H1 (cell line): ENCODE results near the gene FYTTD1. TPM values are rescaled to one million over a fixed set of nuclear protein-coding genes. Genes with fewer than 3 reads are reported as not detected.

Experiments used
- CTCF ChIA-PET: fragments of 300-600 bp; sonication (Branson Sonifier 250); formaldehyde crosslinking; loops from one replicate; lab custom pipeline; 2021; ENCODE audit not compliant: partially characterized antibody; lab: Charles Lee
- POLR2A ChIA-PET: fragments of 300-600 bp; sonication (Branson Sonifier 250); formaldehyde crosslinking; loops from one replicate; lab custom pipeline; 2021; ENCODE audit warnings: inconsistent platforms; ENCODE audit not compliant: partially characterized antibody; lab: Charles Lee
- DNase-seq, 2 experiments: peaks; one replicate each; pipeline versions ENCODE4 v3.0.0 to v3.0.0-alpha.2; 2010 to 2022; ENCODE audit warnings: low spot score in 2 of 2, low read depth in 1 of 2, mixed read lengths in 1 of 2
- FAIRE-seq: peaks from 2 replicates; lab custom pipeline; 2011; peaks lifted over from hg19 to GRCh38; lab: Jason Lieb, UNC
- H2AFZ ChIP-seq: 2 replicates; pipeline ENCODE4 v1.8.1; 2012; ENCODE audit warnings: low read length, inconsistent platforms
- H2AK5ac ChIP-seq: 2 replicates; pipeline ENCODE4 v1.6.1; 2013; ENCODE audit warnings: low read depth, low read length
- H2BK120ac ChIP-seq: replicated peaks from 2 replicates; pipeline ENCODE3; 2013; ENCODE audit warnings: low read depth, low read length, inconsistent platforms
- H2BK12ac ChIP-seq: 2 replicates; pipeline ENCODE4 v1.6.1; 2013; ENCODE audit warnings: low read depth, low read length
- H2BK15ac ChIP-seq: 2 replicates; pipeline ENCODE4 v1.6.1; 2013; ENCODE audit warnings: low read length
- H2BK20ac ChIP-seq: 2 replicates; pipeline ENCODE4 v1.6.1; 2013; ENCODE audit warnings: low read length
- H2BK5ac ChIP-seq: 2 replicates; pipeline ENCODE4 v1.6.1; 2013; ENCODE audit warnings: low read depth, low read length
- H3K14ac ChIP-seq: 2 replicates; pipeline ENCODE4 v1.6.1; 2013; ENCODE audit warnings: inconsistent platforms; ENCODE audit not compliant: insufficient read length
- H3K18ac ChIP-seq: 2 replicates; pipeline ENCODE4 v1.6.1; 2013; ENCODE audit warnings: low read length; ENCODE audit errors: extremely low read depth
- H3K23ac ChIP-seq: 2 replicates; pipeline ENCODE4 v1.6.1; 2013; ENCODE audit warnings: inconsistent platforms; ENCODE audit not compliant: insufficient read length
- H3K23me2 ChIP-seq: 2 replicates; pipeline ENCODE4 v1.6.1; 2013; ENCODE audit warnings: low read depth, low read length
- H3K27ac ChIP-seq: 2 replicates; pipeline ENCODE4 v1.6.1; 2011; ENCODE audit warnings: low read depth, low read length, inconsistent platforms
- H3K27me3 ChIP-seq, 4 experiments: replicated peaks in 1 of 4; 1 replicate in 1 of 4; 2 replicates in 3 of 4; pipeline versions ENCODE4 v1.6.1 to v1.8.1; 2011 to 2013; ENCODE audit warnings: low read length in 3 of 4, mild to moderate bottlenecking in 3 of 4, inconsistent platforms in 2 of 4, mixed read lengths in 2 of 4, moderate library complexity in 1 of 4; ENCODE audit not compliant: control insufficient read depth in 3 of 4, insufficient read depth in 3 of 4; ENCODE audit errors: extremely low read depth in 1 of 4
- H3K36me3 ChIP-seq, 4 experiments: 2 replicates each; pipeline versions ENCODE4 v1.6.1 to v1.8.1; 2011 to 2013; ENCODE audit warnings: mild to moderate bottlenecking in 4 of 4, low read length in 3 of 4, moderate library complexity in 2 of 4, control low read depth in 1 of 4, inconsistent platforms in 1 of 4; ENCODE audit not compliant: insufficient read depth in 4 of 4, control insufficient read depth in 2 of 4
- H3K4ac ChIP-seq: replicated peaks from 2 replicates; pipeline ENCODE3; 2013; ENCODE audit warnings: low read length, low read depth, mixed read lengths, inconsistent platforms; ENCODE audit not compliant: insufficient read length
- H3K4me1 ChIP-seq, 4 experiments: replicated peaks in 1 of 4; 1 replicate in 1 of 4; 2 replicates in 3 of 4; pipeline versions ENCODE4 v1.6.1 to v1.8.1; 2011 to 2013; ENCODE audit warnings: low read length in 3 of 4, inconsistent platforms in 2 of 4, mixed read lengths in 1 of 4; ENCODE audit not compliant: insufficient read depth in 4 of 4, control insufficient read depth in 3 of 4
- H3K4me2 ChIP-seq, 2 experiments: 2 replicates each; pipeline versions ENCODE4 v1.6.1 to v1.8.1; 2011 to 2013; ENCODE audit warnings: low read depth in 2 of 2, low read length in 2 of 2, control low read depth in 1 of 2, inconsistent platforms in 1 of 2, mild to moderate bottlenecking in 1 of 2; ENCODE audit not compliant: insufficient read depth in 1 of 2
- H3K4me3 ChIP-seq, 4 experiments: fragments of 200-600, 300-600 bp in 1 of 4; sonication (generic), shearing (Covaris generic), sonication (Bioruptor Twin) in 1 of 4; 2 replicates each; pipeline versions ENCODE4 v1.5.1 to v1.8.1; 2011 to 2016; ENCODE audit warnings: low read length in 4 of 4, low read depth in 3 of 4, control low read depth in 2 of 4, inconsistent platforms in 2 of 4, mild to moderate bottlenecking in 2 of 4, mixed read lengths in 1 of 4, moderate library complexity in 1 of 4; ENCODE audit not compliant: insufficient read depth in 2 of 4; ENCODE audit errors: extremely low read depth in 1 of 4
- H3K56ac ChIP-seq: replicated peaks from 2 replicates; pipeline ENCODE3; 2013; ENCODE audit warnings: low read depth, mild to moderate bottlenecking, mixed read lengths, low read length, inconsistent platforms; ENCODE audit not compliant: insufficient read length
- H3K79me1 ChIP-seq: 2 replicates; pipeline ENCODE4 v1.6.1; 2013; ENCODE audit warnings: low read depth, low read length, control low read depth
- H3K79me2 ChIP-seq, 2 experiments: 2 replicates each; pipeline versions ENCODE4 v1.6.1 to v1.8.1; 2012 to 2013; ENCODE audit warnings: low read length in 2 of 2, mild to moderate bottlenecking in 2 of 2, inconsistent platforms in 1 of 2; ENCODE audit not compliant: insufficient read depth in 2 of 2, control insufficient read depth in 1 of 2
- H3K9ac ChIP-seq, 4 experiments: replicated peaks in 1 of 4; 1 replicate in 1 of 4; 2 replicates in 3 of 4; pipeline versions ENCODE4 v1.6.1 to v1.8.1; 2011 to 2013; ENCODE audit warnings: low read depth in 3 of 4, low read length in 3 of 4, control low read depth in 2 of 4, mild to moderate bottlenecking in 2 of 4, moderate library complexity in 2 of 4, inconsistent platforms in 1 of 4; ENCODE audit errors: extremely low read depth in 1 of 4
- H3K9me3 ChIP-seq, 2 experiments: 2 replicates each; pipeline versions ENCODE4 v1.6.1 to v1.8.1; 2012 to 2013; ENCODE audit warnings: mild to moderate bottlenecking in 2 of 2, moderate library complexity in 2 of 2, control low read depth in 1 of 2, inconsistent platforms in 1 of 2, low read depth in 1 of 2, low read length in 1 of 2, mixed read lengths in 1 of 2; ENCODE audit not compliant: insufficient read depth in 2 of 2
- H4K20me1 ChIP-seq, 2 experiments: replicated peaks in 1 of 2; 2 replicates each; pipeline versions ENCODE3 to v1.8.1; 2011 to 2013; ENCODE audit warnings: inconsistent platforms in 2 of 2, low read length in 2 of 2, mild to moderate bottlenecking in 1 of 2; ENCODE audit not compliant: insufficient read depth in 2 of 2, control insufficient read depth in 1 of 2
- H4K5ac ChIP-seq: 2 replicates; pipeline ENCODE4 v1.6.1; 2013; ENCODE audit warnings: low read length, low read depth, mixed read lengths, inconsistent platforms; ENCODE audit not compliant: insufficient read length
- H4K8ac ChIP-seq: 2 replicates; pipeline ENCODE4 v1.8.0; 2013; ENCODE audit warnings: mild to moderate bottlenecking, moderate library complexity, low read length, inconsistent platforms; ENCODE audit not compliant: insufficient read depth; ENCODE audit errors: extremely low read depth
- H4K91ac ChIP-seq: replicated peaks from 2 replicates; pipeline ENCODE3; 2013; ENCODE audit warnings: low read length, mixed read lengths, inconsistent platforms; ENCODE audit not compliant: insufficient read length
- CHD1 ChIP-seq: IDR thresholded peaks from 2 replicates; pipeline ENCODE4 v1.6.1; 2012; ENCODE audit warnings: low read depth, low read length, improper control_type of control experiment
- EGR1 ChIP-seq: IDR thresholded peaks from 2 replicates; pipeline ENCODE4 v1.6.1; 2011; ENCODE audit warnings: low read depth, low read length, borderline replicate concordance
- KDM5A ChIP-seq: fragments of 200-600 bp; IDR thresholded peaks from 2 replicates; pipeline ENCODE4 v1.7.1; 2012; ENCODE audit warnings: mild to moderate bottlenecking, low read length, inconsistent platforms, mixed read lengths
- PHF8 ChIP-seq: fragments of 200-600 bp; sonication (generic); conservative IDR thresholded peaks from 2 replicates; pipeline ENCODE4 v1.7.1; 2012; ENCODE audit warnings: low read depth, mild to moderate bottlenecking, inconsistent platforms, low read length, moderate library complexity
- RAD21 ChIP-seq, 2 experiments: IDR thresholded peaks in 1 of 2; conservative IDR thresholded peaks in 1 of 2; 2 replicates each; pipeline ENCODE4 v1.6.1; 2011; ENCODE audit warnings: low read depth in 2 of 2, low read length in 2 of 2, improper control_type of control experiment in 1 of 2, inconsistent platforms in 1 of 2, mild to moderate bottlenecking in 1 of 2, moderate library complexity in 1 of 2
- SIN3A ChIP-seq, 2 experiments: IDR thresholded peaks in 1 of 2; conservative IDR thresholded peaks in 1 of 2; 2 replicates each; pipeline ENCODE4 v1.6.1; 2011 to 2012; ENCODE audit warnings: low read length in 2 of 2, improper control_type of control experiment in 1 of 2, low read depth in 1 of 2, mild to moderate bottlenecking in 1 of 2
- SRF ChIP-seq: IDR thresholded peaks from 2 replicates; pipeline ENCODE4 v1.6.1; 2011; ENCODE audit warnings: mild to moderate bottlenecking, low read depth, low read length, moderate library complexity
- TAF1 ChIP-seq: IDR thresholded peaks from 2 replicates; pipeline ENCODE4 v1.6.1; 2011; ENCODE audit warnings: mild to moderate bottlenecking, low read depth, low read length
- YY1 ChIP-seq: IDR thresholded peaks from 2 replicates; pipeline ENCODE4 v1.6.1; 2011; ENCODE audit warnings: low read depth, mild to moderate bottlenecking, low read length
- WGBS, 2 experiments: shearing (Covaris generic) in 1 of 2; methylation state at CpG; one replicate each; pipeline versions ENCODE4 v1.1.6 to v1.1.7; 2013 to 2015; ENCODE audit warnings: low lambda C conversion rate in 2 of 2, mixed read lengths in 2 of 2, inconsistent platforms in 1 of 2, low coverage in 1 of 2, missing lambda C conversion rate in 1 of 2; ENCODE audit not compliant: insufficient replicate concordance in 2 of 2, insufficient coverage in 1 of 2, insufficient read length in 1 of 2; ENCODE audit errors: extremely low coverage in 1 of 2, missing lambda C conversion rate in 1 of 2; 5-methylcytosine and 5-hydroxymethylcytosine counted together
- polyA plus RNA-seq, 7 experiments: library from polyadenylated mRNA; depleted of rRNA in 3 of 7; stranded (reverse) in 5 of 7; unstranded in 2 of 7; fragments of >200 nt in 5 of 7; fragments of 200-250 nt in 2 of 7; gene quantifications; 1 replicate in 5 of 7; 2 replicates in 1 of 7; 4 replicates in 1 of 7; pipeline versions ENCODE4 v1.2.1 to v1.2.3, GENCODE V29; 2011 to 2013; ENCODE audit warnings: missing spikeins in 2 of 7, mixed read lengths in 2 of 7
- total RNA-seq: library from RNA; stranded (reverse); fragmentation: NEBNext Ultra II Directional; extraction: Animal tissue kit (Norgen Biotek cat#: 25700); gene quantifications from 2 replicates; pipeline ENCODE4 v1.2.1, GENCODE V29; 2021
- TF ChIP-seq, protein P1 (sequence below): IDR thresholded peaks from 2 replicates; pipeline ENCODE4 v1.6.1; 2011; ENCODE audit warnings: low read depth, mild to moderate bottlenecking, low read length; ENCODE audit not compliant: insufficient read depth

FYTTD1 gene
- total and polyA plus RNA-seq, 2 of the 8 experiments (the other 6 are each of a cell fraction or from before 2014, with no cell fraction given), result 3.1 to 24.4 TPM

DNA sequence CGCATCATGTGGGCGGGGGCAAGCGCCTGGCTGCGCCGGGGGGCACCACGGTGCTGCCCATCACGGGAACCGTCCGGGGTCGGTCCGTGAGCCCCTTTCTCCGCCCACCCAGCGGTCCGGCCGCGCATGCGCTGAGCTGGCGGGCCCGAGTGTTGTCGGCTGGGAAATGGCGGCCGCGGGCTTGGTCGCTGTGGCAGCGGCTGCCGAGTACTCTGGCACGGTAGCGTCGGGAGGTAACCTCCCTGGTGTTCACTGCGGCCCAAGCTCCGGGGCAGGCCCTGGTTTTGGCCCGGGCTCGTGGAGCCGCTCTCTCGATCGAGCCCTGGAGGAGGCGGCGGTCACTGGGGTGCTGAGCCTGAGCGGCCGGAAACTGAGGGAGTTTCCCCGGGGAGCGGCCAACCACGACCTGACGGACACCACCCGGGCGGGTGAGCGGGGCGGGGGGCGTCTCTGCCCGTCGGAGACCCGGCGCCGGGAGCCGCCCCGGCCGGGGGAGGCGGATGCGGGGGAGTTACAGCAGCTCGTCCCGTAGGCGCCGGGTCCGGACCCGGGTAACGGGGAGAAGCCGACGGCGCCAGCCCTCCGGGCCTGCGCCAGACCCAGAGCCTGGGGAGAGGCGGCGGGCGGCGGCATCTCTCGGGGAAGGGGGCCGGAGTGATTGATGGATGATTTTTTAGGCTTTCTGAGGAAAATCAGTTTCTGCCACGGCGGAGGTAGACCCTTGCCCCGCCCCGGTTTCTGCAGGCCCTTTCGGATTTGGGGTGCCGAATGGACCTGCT lies 41.6 kb downstream of the FYTTD1 start, which contains the start of gene LRCH3:
Gene LRCH3 (plus strand): TSS at position 142 of the 779 bp plus-strand sequence. CDS start 25 bp downstream, at position 167.
- peak within 1 kb of the TSS; percentile 91 for H3K27ac ChIP-seq
- H3K23me2 ChIP-seq, result no peaks in the 10 kb centered on the region
- 3% methylated on average over 56 of the region's 83 CpGs; no CpG with 5 or more reads in 1 of the 2 experiments for WGBS, 2 experiments
- POLR2A ChIA-PET, result interaction anchor here (0.6 to 1.5 kb wide), 16 partner anchors 10 to 250 kb away, joined by 3 to 8 read pairs (median 3); partner anchors contain the start of genes FYTTD1 and RUBCN
- no peak within 1 kb of the TSS for H2BK120ac ChIP-seq
- H2BK5ac ChIP-seq, result peak within 1 kb of the TSS; percentile 89; the same call in 1 of the 2 replicates
- H4K8ac ChIP-seq, result peak within 1 kb of the TSS; percentile 99; the same call in 1 of the 2 replicates
- DNase-seq, result peak; percentile 58 to 98
- no peaks in the 10 kb centered on the region for H3K4me1 ChIP-seq
- peak within 1 kb of the TSS; percentile 70 for H3K56ac ChIP-seq
- peaks cover 6 to 45% of the 10 kb centered on the region in 2 experiments for H3K79me2 ChIP-seq
- H4K20me1 ChIP-seq, result peaks cover 0 to 4% of the 10 kb centered on the region in 2 experiments
- H3K4ac ChIP-seq, result no peak within 1 kb of the TSS
- H3K14ac ChIP-seq, result no peak within 1 kb of the TSS
- no peak within 1 kb of the TSS for H4K91ac ChIP-seq
- peak within 1 kb of the TSS; percentile 77 to 98 (median 93) for H3K4me3 ChIP-seq
- no peak for FAIRE-seq
- peak within 1 kb of the TSS; percentile 90 to 98 (median 96) for H3K9ac ChIP-seq
- H3K36me3 ChIP-seq, result no peaks in the 10 kb centered on the region
- H2BK20ac ChIP-seq, result no peak within 1 kb of the TSS
- no peak within 1 kb of the TSS for H3K23ac ChIP-seq
- peak within 1 kb of the TSS; percentile 78 to 89 for H3K4me2 ChIP-seq
- H3K18ac ChIP-seq, result peak within 1 kb of the TSS; percentile 84; the same call in 1 of the 2 replicates
- H2BK12ac ChIP-seq, result peak within 1 kb of the TSS; percentile 33; the same call in 1 of the 2 replicates
- CTCF ChIA-PET, result interaction anchor here (0.6 to 1.5 kb wide), 2 partner anchors 11 to 18 kb away, joined by 3 to 4 read pairs; no protein-coding TSS in a partner anchor
- no peaks in the 10 kb centered on the region for H3K9me3 ChIP-seq
- peak within 1 kb of the TSS; percentile 89; the same call in 1 of the 2 replicates for H2BK15ac ChIP-seq
- H3K27me3 ChIP-seq, result no peaks in the 10 kb centered on the region
- H2AK5ac ChIP-seq, result no peak within 1 kb of the TSS
- 0 out of 2 replicates have a peak within 1 kb of the TSS, but pooled peaks have one; percentile 67 for H2AFZ ChIP-seq
- H4K5ac ChIP-seq, result peak within 1 kb of the TSS; percentile 96
- no peaks in the 10 kb centered on the region for H3K79me1 ChIP-seq
- TF ChIP-seq SIN3A (conservative IDR thresholded peaks at IDR 0.05 in 1 of 2, IDR thresholded peaks at IDR 0.05 in 1 of 2; ENCODE audit: low read depth in 1 of 2, low read length in 2 of 2) (0 out of 4 replicates have a peak, but pooled peaks of 1 of the 2 experiments have one; percentile 54), PHF8 (peak; percentile 99), TAF1 (peak; percentile 96), RAD21 (IDR thresholded peaks at IDR 0.05 in 1 of 2, conservative IDR thresholded peaks at IDR 0.05 in 1 of 2; ENCODE audit: low read depth in 2 of 2, low read length in 2 of 2) (no peak), SRF (no peak), KDM5A (no peak), YY1 (peak; percentile 97), EGR1 (peak; percentile 39; the same call in 1 of the 2 replicates), CHD1 (no peak)
- TF ChIP-seq, protein P1, sequence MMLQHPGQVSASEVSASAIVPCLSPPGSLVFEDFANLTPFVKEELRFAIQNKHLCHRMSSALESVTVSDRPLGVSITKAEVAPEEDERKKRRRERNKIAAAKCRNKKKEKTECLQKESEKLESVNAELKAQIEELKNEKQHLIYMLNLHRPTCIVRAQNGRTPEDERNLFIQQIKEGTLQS, result no peak
